ENCODE measurements around the gene RABGAP1.

- TF ChIP-seq EZH2 (IDR thresholded peaks at IDR 0.05; ENCODE audit: insufficient read depth, poor library complexity, severe bottlenecking) (no peak), EZH2phosphoT487 (IDR thresholded peaks at IDR 0.05; ENCODE audit: insufficient read depth, low read depth) (no peak)
Observed at GRCh38 chr9:122991370-122991830, 50.6 kb downstream of the RABGAP1 start.
